Muscle layer of colon (tissue), 2 donors: Measurements from ENCODE around the gene ZSCAN16.
A peak's percentile ranks its signal among the peaks of the same experiment; 100 is the strongest.
"Not testable (repeated sequence)": the region's sequence is repeated elsewhere in the genome, so short reads cannot be mapped to it uniquely, and the experiment has no call there.

Experiments
- H3K27ac ChIP-seq: one replicate; pipeline ENCODE4 v1.7.0; 2013; ENCODE audit warnings: low read depth, mild to moderate bottlenecking, low read length, moderate library complexity
- H3K27me3 ChIP-seq, 2 donors: one replicate each; pipeline ENCODE4 v1.7.0; 2013; ENCODE audit warnings: low read length in 2 of 2, mild to moderate bottlenecking in 2 of 2; ENCODE audit not compliant: insufficient read depth in 2 of 2, control insufficient read depth in 1 of 2
- H3K36me3 ChIP-seq: one replicate; pipeline ENCODE4 v1.7.0; 2013; ENCODE audit warnings: mild to moderate bottlenecking, low read length; ENCODE audit not compliant: insufficient read depth
- H3K4me1 ChIP-seq: one replicate; pipeline ENCODE4 v1.7.0; 2013; ENCODE audit warnings: mild to moderate bottlenecking, low read length; ENCODE audit not compliant: insufficient read depth
- H3K4me3 ChIP-seq, 2 donors: one replicate each; pipeline ENCODE4 v1.7.0; 2013; ENCODE audit warnings: low read length in 2 of 2, low read depth in 1 of 2, mild to moderate bottlenecking in 1 of 2, moderate library complexity in 1 of 2
- H3K9ac ChIP-seq: one replicate; pipeline ENCODE4 v1.7.0; 2013; ENCODE audit warnings: low read length
- H3K9me3 ChIP-seq: one replicate; pipeline ENCODE4 v1.7.0; 2013; ENCODE audit warnings: mild to moderate bottlenecking, low read length
- donor health status: abdominal sarcoma.
- donor health status: Adenocarcinoma of cecum.

The ZSCAN16 gene

GRCh38 chr6:28104392-28105244 lies 19.8 kb upstream of the ZSCAN16 start:
- Histone ChIP-seq H3K4me1 (peaks cover 5% of the 10 kb centered on the region), H3K27ac (peak overlapping the region; percentile 78), H3K9me3 (no peaks in the 10 kb centered on the region), H3K27me3 (no peaks in the 10 kb centered on the region), H3K36me3 (no peaks in the 10 kb centered on the region), H3K9ac (peak overlapping the region; percentile 36), H3K4me3 (peak overlapping the region; percentile 62 to 69)

- Histone ChIP-seq H3K4me3 (peak overlapping the region; percentile 62 to 69), H3K4me1 (peaks cover 5% of the 10 kb centered on the region), H3K9me3 (no peaks in the 10 kb centered on the region), H3K27ac (peak overlapping the region; percentile 78), H3K9ac (peak overlapping the region; percentile 36), H3K27me3 (no peaks in the 10 kb centered on the region), H3K36me3 (no peaks in the 10 kb centered on the region)
These were observed 19.2 kb upstream of the ZSCAN16 start for GRCh38 chr6:28105245-28105639.

GRCh38 chr6:28107506-28107905 lies 16.9 kb upstream of the ZSCAN16 start:
- Histone ChIP-seq H3K9ac (no peak overlapping the region), H3K27ac (no peak overlapping the region), H3K4me3 (no peak overlapping the region), H3K36me3 (no peaks in the 10 kb centered on the region), H3K4me1 (peaks cover 5% of the 10 kb centered on the region), H3K27me3 (no peaks in the 10 kb centered on the region), H3K9me3 (no peaks in the 10 kb centered on the region)

DNA sequence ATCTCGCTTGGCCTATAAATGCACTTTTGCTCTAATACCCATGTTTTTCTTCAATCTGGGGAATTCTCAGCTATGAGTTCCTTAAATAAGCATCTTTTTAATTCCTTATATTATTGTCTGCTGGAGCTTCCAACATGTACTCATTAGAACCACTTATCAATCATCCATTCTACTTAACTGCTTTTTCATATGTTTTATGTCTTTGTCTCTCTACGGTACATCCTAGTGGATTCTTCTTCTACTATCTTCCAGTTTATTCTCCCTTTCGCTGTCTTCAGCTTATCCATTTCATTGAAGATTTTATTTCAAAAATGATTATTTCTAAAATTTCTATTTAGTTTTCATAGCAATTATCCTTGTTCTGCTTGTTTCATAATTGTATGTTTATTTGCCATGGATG lies 12.4 kb upstream of the ZSCAN16 start:
- no peaks in the 10 kb centered on the region for H3K27me3 ChIP-seq
- H3K9ac ChIP-seq = no peak overlapping the region
- no peak overlapping the region for H3K4me3 ChIP-seq
- H3K27ac ChIP-seq = no peak overlapping the region
- H3K4me1 ChIP-seq = no peaks in the 10 kb centered on the region
- H3K36me3 ChIP-seq = peaks cover 12% of the 10 kb centered on the region
- H3K9me3 ChIP-seq = no peaks in the 10 kb centered on the region

GRCh38 chr6:28115799-28116198 lies 8.6 kb upstream of the ZSCAN16 start:
- Histone ChIP-seq H3K36me3 (peaks cover 32% of the 10 kb centered on the region), H3K27me3 (no peaks in the 10 kb centered on the region), H3K4me3 (no peak overlapping the region), H3K4me1 (no peaks in the 10 kb centered on the region), H3K9me3 (no peaks in the 10 kb centered on the region), H3K27ac (no peak overlapping the region), H3K9ac (no peak overlapping the region)

GRCh38 chr6:28117386-28118050 lies 6.9 kb upstream of the ZSCAN16 start:
- no peak overlapping the region for H3K4me3 ChIP-seq
- H3K36me3 ChIP-seq = peaks cover 32% of the 10 kb centered on the region
- no peaks in the 10 kb centered on the region for H3K27me3 ChIP-seq
- H3K9me3 ChIP-seq = no peaks in the 10 kb centered on the region
- H3K27ac ChIP-seq = no peak overlapping the region
- H3K9ac ChIP-seq = no peak overlapping the region
- no peaks in the 10 kb centered on the region for H3K4me1 ChIP-seq

DNA sequence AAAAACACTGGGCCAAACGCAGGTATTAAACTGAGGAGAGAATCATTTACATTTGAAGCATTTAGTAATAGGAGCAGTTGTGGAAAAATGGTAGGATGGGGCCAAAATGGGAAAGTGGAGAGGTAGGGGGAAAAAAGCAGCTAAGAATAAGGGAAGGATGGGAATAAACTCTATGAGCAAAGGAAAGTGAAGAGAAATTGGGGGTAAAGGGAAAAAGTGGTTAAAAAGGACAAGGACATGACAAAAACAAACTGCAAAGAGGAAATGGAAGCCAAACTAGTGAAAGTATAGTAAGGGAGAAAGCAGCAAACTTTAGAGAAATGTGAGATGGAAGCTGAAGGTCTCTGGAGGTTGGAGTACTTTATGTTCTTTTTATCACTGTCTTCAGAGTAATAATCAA lies 6.2 kb upstream of the ZSCAN16 start:
- Histone ChIP-seq H3K4me3 (no peak overlapping the region), H3K9me3 (no peaks in the 10 kb centered on the region), H3K4me1 (no peaks in the 10 kb centered on the region), H3K9ac (no peak overlapping the region), H3K36me3 (peaks cover 32% of the 10 kb centered on the region), H3K27me3 (no peaks in the 10 kb centered on the region), H3K27ac (no peak overlapping the region)

DNA sequence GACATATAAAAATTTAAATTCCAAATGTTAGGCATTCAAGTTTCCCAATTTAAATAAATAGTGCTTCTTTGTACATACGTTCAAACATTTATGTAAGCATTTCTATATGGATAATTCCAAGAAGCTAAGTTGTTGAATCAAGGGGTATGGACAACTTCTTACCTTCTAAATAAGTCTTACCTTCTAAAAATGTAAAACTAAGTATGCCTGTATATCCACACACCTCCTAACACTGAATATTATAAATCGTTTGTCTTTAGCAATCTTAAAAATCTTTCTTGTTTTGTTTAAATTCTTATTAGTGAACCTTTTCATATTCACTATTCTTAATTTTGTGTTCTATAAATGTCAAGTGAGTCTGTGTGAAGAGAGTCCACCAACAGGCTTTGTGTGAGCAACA lies 2.5 kb upstream of the ZSCAN16 start:
- Histone ChIP-seq H3K27me3 (no peaks in the 10 kb centered on the region), H3K9ac (no peak overlapping the region), H3K9me3 (no peaks in the 10 kb centered on the region), H3K27ac (no peak overlapping the region), H3K4me3 (no peak overlapping the region), H3K4me1 (peaks cover 13% of the 10 kb centered on the region), H3K36me3 (peaks cover 30% of the 10 kb centered on the region)

DNA sequence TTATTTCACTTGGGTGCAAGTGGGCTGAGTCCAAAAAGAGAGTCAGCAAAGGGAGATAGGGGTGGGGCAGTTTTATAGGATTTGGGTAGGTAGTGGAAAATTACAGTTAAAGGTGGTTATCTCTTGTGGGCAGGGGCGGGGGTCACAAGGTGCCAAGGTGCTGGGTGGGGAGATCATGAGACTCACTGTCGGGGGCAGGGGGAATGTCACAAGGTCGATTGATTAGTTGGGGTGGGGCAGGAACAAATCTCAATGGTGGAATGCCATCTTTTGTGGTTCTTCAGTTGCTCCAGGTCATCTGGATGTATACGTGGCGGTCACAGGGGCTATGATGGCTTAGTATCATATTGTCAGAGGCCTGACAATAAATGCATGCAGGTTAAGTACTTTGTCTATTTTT lies 2.1 kb upstream of the ZSCAN16 start:
- Histone ChIP-seq H3K4me1 (peaks cover 13% of the 10 kb centered on the region), H3K36me3 (peaks cover 34% of the 10 kb centered on the region)
- not testable (repeated sequence) for H3K9ac ChIP-seq, H3K27me3 ChIP-seq, H3K27ac ChIP-seq, H3K9me3 ChIP-seq, H3K4me3 ChIP-seq

- Histone ChIP-seq H3K27me3 (no peaks in the 10 kb centered on the region), H3K9me3 (no peaks in the 10 kb centered on the region), H3K4me3 (peak overlapping the region; percentile 77 to 79), H3K27ac (peak overlapping the region; percentile 80), H3K9ac (peak overlapping the region; percentile 65), H3K4me1 (peaks cover 13% of the 10 kb centered on the region), H3K36me3 (peaks cover 35% of the 10 kb centered on the region)
These were observed 553 bp downstream of the ZSCAN16 start for GRCh38 chr6:28124971-28125353.

DNA sequence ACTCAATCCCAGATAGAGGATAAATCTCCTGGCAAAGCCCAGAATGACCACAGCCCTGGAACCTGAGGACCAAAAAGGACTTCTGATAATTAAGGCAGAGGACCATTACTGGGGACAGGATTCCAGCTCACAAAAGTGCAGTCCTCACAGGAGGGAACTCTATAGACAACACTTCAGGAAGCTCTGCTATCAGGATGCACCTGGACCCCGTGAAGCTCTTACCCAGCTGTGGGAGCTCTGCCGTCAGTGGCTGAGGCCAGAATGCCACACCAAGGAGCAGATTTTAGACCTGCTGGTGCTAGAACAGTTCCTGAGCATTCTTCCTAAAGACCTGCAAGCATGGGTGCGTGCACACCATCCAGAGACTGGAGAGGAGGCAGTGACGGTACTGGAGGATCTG lies 992 bp downstream of the ZSCAN16 start:
- H3K9ac ChIP-seq = no peak overlapping the region
- H3K36me3 ChIP-seq = peaks cover 31% of the 10 kb centered on the region
- H3K4me1 ChIP-seq = peaks cover 13% of the 10 kb centered on the region
- no peaks in the 10 kb centered on the region for H3K9me3 ChIP-seq
- H3K27me3 ChIP-seq = no peaks in the 10 kb centered on the region
- H3K4me3 ChIP-seq = no peak overlapping the region
- H3K27ac ChIP-seq = no peak overlapping the region
